BJ (cell line): ENCODE measurements around the gene TBX15. TPM values are rescaled to one million over a fixed set of nuclear protein-coding genes. Genes with fewer than 3 reads are reported as not detected.

ENCODE experiments used
- CTCF ChIA-PET: fragments of 350-600 bp; formaldehyde crosslinking; extraction: SDS; loops from one replicate; lab custom pipeline; 2021; ENCODE audit warnings: antibody characterized with exemption, inconsistent platforms; lab: Yijun Ruan, JAX
- POLR2A ChIA-PET: fragments of 300-600 bp; sonication (Branson Sonifier 250); formaldehyde crosslinking; extraction: SDS; loops from one replicate; lab custom pipeline; 2021; ENCODE audit warnings: antibody characterized with exemption; lab: Charles Lee
- DNase-seq: peaks from one replicate; pipeline ENCODE4 v3.0.0-alpha.2; 2011; ENCODE audit warnings: low read depth
- H3K27me3 ChIP-seq: 2 replicates; pipeline ENCODE4 v1.6.0; 2011; ENCODE audit warnings: low read length; ENCODE audit not compliant: control insufficient read depth, insufficient read depth
- H3K36me3 ChIP-seq: 2 replicates; pipeline ENCODE4 v1.5.1; 2011; ENCODE audit warnings: low read length; ENCODE audit not compliant: control insufficient read depth, insufficient read depth
- H3K4me3 ChIP-seq: 2 replicates; pipeline ENCODE4 v1.5.1; 2011; ENCODE audit warnings: low read depth, mild to moderate bottlenecking, control low read depth, low read length
- polyA plus RNA-seq: library from polyadenylated mRNA; depleted of rRNA; stranded (reverse); fragments of >200 nt; gene quantifications from 2 replicates; pipeline ENCODE4 v1.2.3, GENCODE V29; 2011
- TF ChIP-seq, protein P1 (sequence below): IDR thresholded peaks from 2 replicates; pipeline ENCODE4 v1.5.1; 2011; ENCODE audit warnings: low read depth, mild to moderate bottlenecking, control low read depth, inconsistent platforms, low read length, moderate library complexity; ENCODE audit not compliant: insufficient read depth

TBX15 gene
- polyA plus RNA-seq, 1 experiment, result 14.8 TPM

GRCh38 chr1:119003413-119004128, 15.4 kb upstream of the TBX15 start:
- ChIA-PET CTCF (no interaction called here), POLR2A (no interaction called here)
- Histone ChIP-seq H3K27me3 (peaks cover 6% of the 10 kb centered on the region), H3K4me3 (no peak overlapping the region), H3K36me3 (no peaks in the 10 kb centered on the region)
- TF ChIP-seq, protein P1, sequence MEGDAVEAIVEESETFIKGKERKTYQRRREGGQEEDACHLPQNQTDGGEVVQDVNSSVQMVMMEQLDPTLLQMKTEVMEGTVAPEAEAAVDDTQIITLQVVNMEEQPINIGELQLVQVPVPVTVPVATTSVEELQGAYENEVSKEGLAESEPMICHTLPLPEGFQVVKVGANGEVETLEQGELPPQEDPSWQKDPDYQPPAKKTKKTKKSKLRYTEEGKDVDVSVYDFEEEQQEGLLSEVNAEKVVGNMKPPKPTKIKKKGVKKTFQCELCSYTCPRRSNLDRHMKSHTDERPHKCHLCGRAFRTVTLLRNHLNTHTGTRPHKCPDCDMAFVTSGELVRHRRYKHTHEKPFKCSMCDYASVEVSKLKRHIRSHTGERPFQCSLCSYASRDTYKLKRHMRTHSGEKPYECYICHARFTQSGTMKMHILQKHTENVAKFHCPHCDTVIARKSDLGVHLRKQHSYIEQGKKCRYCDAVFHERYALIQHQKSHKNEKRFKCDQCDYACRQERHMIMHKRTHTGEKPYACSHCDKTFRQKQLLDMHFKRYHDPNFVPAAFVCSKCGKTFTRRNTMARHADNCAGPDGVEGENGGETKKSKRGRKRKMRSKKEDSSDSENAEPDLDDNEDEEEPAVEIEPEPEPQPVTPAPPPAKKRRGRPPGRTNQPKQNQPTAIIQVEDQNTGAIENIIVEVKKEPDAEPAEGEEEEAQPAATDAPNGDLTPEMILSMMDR, result no peak
- no peak for DNase-seq

GRCh38 chr1:119002028-119002686, 14.0 kb upstream of the TBX15 start:
- no peaks in the 10 kb centered on the region for H3K36me3 ChIP-seq
- ChIA-PET CTCF (no interaction called here), POLR2A (no interaction called here)
- TF ChIP-seq, protein P1, result no peak
- no peak overlapping the region for H3K4me3 ChIP-seq
- DNase-seq, result no peak
- H3K27me3 ChIP-seq, result peaks cover 6% of the 10 kb centered on the region

- H3K4me3 ChIP-seq, result no peak overlapping the region; the same call in 1 of the 2 replicates
- ChIA-PET POLR2A (interaction anchor here (0.5 kb wide), 1 partner anchor 178 kb away, joined by 6 read pairs; no protein-coding TSS in a partner anchor), CTCF (interaction anchor here (1.5 kb wide), 1 partner anchor 7 kb away, joined by 6 read pairs; no protein-coding TSS in a partner anchor)
- TF ChIP-seq, protein P1, result no peak
- H3K36me3 ChIP-seq, result no peaks in the 10 kb centered on the region
- no peak for DNase-seq
- H3K27me3 ChIP-seq, result peaks cover 6% of the 10 kb centered on the region
Observed at GRCh38 chr1:119001181-119002027, 13.3 kb upstream of the TBX15 start.

- ChIA-PET POLR2A (no interaction called here), CTCF (interaction anchor here (1.0 to 1.5 kb wide), 2 partner anchors 8 to 15 kb away, joined by 3 to 6 read pairs; no protein-coding TSS in a partner anchor)
- DNase-seq, result no peak
- Histone ChIP-seq H3K36me3 (no peaks in the 10 kb centered on the region), H3K27me3 (peaks cover 3% of the 10 kb centered on the region; the same call in 1 of the 2 replicates), H3K4me3 (no peak overlapping the region)
- TF ChIP-seq, protein P1, result no peak
Observed at GRCh38 chr1:119000371-119001180, 12.4 kb upstream of the TBX15 start.
